Thyroid gland (tissue), 4 donors: ENCODE results near the gene CLCF1. TPM values are rescaled to one million over a fixed set of nuclear protein-coding genes. Genes with fewer than 3 reads are reported as not detected.

Experiments
- DNase-seq, 2 donors: peaks; one replicate each; pipeline ENCODE4 v3.0.0-alpha.2; 2019
- H3K27ac ChIP-seq, 3 donors: fragments of 200-600 bp; sonication (generic); 1 replicate in 2 of 3; 2 replicates in 1 of 3; pipeline ENCODE4 v1.5.1; 2016 to 2019; ENCODE audit warnings: mild to moderate bottlenecking in 1 of 3, moderate library complexity in 1 of 3
- H3K27me3 ChIP-seq: fragments of 200-600 bp; sonication (generic); one replicate; pipeline ENCODE4 v1.5.1; 2019
- H3K36me3 ChIP-seq, 2 donors: fragments of 200-600 bp; sonication (generic); one replicate each; pipeline ENCODE4 v1.5.1; 2016 to 2019
- H3K4me1 ChIP-seq, 2 donors: fragments of 200-600 bp; sonication (generic); one replicate each; pipeline ENCODE4 v1.5.1; 2017 to 2019
- H3K4me3 ChIP-seq, 3 donors: fragments of 200-600 bp; sonication (generic); replicated peaks in 1 of 3; 1 replicate in 2 of 3; 2 replicates in 1 of 3; pipeline ENCODE4 v1.5.1; 2016; ENCODE audit warnings: mild to moderate bottlenecking in 1 of 3
- H3K9me3 ChIP-seq: fragments of 200-600 bp; sonication (generic); one replicate; pipeline ENCODE4 v1.5.1; 2017
- POLR2A ChIP-seq, 2 donors: fragments of 450-650 bp; IDR thresholded peaks; one replicate each; pipeline ENCODE4 v1.6.1; 2017; ENCODE audit warnings: antibody characterized with exemption in 2 of 2, mild to moderate bottlenecking in 2 of 2, moderate library complexity in 1 of 2
- WGBS, 2 donors: methylation state at CpG; one replicate each; pipeline ENCODE4 v1.1.5; 2017; 5-methylcytosine and 5-hydroxymethylcytosine counted together
- intact Hi-C: fragments of 100-400 bp; cut with DNase I; formaldehyde crosslinking; loops from one replicate; pipeline ENCODE4 v1.15.1; 2023
- total RNA-seq, 4 donors: library from RNA; depleted of rRNA; stranded (reverse); fragments of >200 nt; gene quantifications; one replicate each; pipeline ENCODE4 v1.2.3, GENCODE V29; 2016
- TF ChIP-seq, protein P1 (sequence below), 6 experiments: fragments of 200-600 bp in 3 of 6; fragments of 450-650 bp in 3 of 6; sonication (generic) in 3 of 6; IDR thresholded peaks; one replicate each; pipeline ENCODE4 v1.5.1; 2016 to 2019; ENCODE audit warnings: antibody characterized with exemption in 6 of 6, mild to moderate bottlenecking in 2 of 6, inconsistent platforms in 1 of 6, moderate library complexity in 1 of 6

CLCF1 gene
- total RNA-seq, 4 donors from 2014 or later: 4.3 to 9.4 (median 6.9) TPM

DNA sequence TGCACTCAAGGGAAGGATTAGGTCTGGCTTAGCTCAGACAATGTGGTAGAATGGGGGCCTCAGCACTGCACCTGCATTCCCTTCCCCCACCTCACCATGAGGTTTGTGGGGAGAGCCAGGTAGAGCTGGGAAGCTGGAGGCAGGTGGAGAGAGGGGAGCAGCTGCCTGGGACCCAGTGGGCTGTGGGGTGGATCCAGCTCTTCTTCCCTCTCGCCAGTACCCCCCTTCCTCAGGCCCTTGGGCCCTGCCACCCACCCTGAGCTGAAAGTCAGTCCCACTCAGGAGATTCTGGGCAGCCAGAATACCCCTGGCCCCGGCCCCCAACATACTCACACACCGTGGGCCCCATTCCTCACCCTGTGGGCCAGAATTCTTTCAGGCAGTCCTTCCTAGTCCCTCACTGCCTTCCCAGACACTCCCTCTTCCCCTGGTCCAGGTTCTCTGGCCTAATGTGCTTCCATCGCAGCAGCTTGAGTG is 17.0 kb downstream of the CLCF1 start:
- no peak for DNase-seq
- TF ChIP-seq, protein P1, sequence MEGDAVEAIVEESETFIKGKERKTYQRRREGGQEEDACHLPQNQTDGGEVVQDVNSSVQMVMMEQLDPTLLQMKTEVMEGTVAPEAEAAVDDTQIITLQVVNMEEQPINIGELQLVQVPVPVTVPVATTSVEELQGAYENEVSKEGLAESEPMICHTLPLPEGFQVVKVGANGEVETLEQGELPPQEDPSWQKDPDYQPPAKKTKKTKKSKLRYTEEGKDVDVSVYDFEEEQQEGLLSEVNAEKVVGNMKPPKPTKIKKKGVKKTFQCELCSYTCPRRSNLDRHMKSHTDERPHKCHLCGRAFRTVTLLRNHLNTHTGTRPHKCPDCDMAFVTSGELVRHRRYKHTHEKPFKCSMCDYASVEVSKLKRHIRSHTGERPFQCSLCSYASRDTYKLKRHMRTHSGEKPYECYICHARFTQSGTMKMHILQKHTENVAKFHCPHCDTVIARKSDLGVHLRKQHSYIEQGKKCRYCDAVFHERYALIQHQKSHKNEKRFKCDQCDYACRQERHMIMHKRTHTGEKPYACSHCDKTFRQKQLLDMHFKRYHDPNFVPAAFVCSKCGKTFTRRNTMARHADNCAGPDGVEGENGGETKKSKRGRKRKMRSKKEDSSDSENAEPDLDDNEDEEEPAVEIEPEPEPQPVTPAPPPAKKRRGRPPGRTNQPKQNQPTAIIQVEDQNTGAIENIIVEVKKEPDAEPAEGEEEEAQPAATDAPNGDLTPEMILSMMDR (IDR thresholded peaks at IDR 0.05): no peak
- no peak for TF ChIP-seq POLR2A (IDR thresholded peaks at IDR 0.05)
- peaks cover 31 to 70% of the 10 kb centered on the region in 2 donors for H3K4me1 ChIP-seq
- no peaks in the 10 kb centered on the region for H3K27me3 ChIP-seq
- intact Hi-C loops: loop anchor here (2.0 to 10.0 kb wide), 2 partner anchors 26 to 148 kb away; partner anchors contain the start of genes CDK2AP2 and PITPNM1
- no peaks in the 10 kb centered on the region for H3K9me3 ChIP-seq
- 46 to 47% methylated on average over 4 of the region's 4 CpGs for WGBS, 2 donors
- H3K36me3 ChIP-seq: no peaks in the 10 kb centered on the region
- no peak overlapping the region for H3K4me3 ChIP-seq
- H3K27ac ChIP-seq: peak overlapping the region in 2 of 3 donors; percentile 96 to 99

DNA sequence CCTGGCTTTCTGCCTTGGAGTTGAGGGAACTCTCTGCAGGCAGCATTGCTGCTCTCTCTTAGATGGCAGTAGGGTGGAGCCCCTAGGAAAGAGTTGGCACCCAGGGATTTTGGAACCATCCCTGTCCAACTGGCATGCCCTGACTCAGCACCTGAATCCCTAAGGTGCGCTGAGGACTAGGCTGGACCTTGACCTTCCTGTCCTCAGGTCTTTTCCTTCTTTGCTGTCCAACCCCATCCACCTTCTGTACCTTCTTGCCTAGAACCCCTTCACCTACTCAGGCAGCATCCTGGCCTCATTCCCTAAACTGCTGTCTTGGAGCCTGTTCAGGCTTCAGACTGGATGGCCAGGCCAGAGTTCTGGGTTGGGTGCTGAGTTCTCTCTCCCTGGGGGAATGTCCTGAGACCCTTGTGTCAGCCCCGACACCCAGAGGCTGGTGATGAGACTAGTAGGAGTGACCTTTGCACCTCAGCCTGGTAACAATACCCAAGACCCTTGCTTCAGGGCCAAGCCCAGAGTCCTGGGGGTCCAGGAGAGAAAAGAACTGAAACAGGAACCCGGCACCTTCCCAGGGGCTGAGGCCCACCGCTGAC is 17.5 kb downstream of the CLCF1 start:
- intact Hi-C loops: loop anchor here (2.0 to 10.0 kb wide), 2 partner anchors 27 to 149 kb away; partner anchors contain the start of genes CDK2AP2 and PITPNM1

DNA sequence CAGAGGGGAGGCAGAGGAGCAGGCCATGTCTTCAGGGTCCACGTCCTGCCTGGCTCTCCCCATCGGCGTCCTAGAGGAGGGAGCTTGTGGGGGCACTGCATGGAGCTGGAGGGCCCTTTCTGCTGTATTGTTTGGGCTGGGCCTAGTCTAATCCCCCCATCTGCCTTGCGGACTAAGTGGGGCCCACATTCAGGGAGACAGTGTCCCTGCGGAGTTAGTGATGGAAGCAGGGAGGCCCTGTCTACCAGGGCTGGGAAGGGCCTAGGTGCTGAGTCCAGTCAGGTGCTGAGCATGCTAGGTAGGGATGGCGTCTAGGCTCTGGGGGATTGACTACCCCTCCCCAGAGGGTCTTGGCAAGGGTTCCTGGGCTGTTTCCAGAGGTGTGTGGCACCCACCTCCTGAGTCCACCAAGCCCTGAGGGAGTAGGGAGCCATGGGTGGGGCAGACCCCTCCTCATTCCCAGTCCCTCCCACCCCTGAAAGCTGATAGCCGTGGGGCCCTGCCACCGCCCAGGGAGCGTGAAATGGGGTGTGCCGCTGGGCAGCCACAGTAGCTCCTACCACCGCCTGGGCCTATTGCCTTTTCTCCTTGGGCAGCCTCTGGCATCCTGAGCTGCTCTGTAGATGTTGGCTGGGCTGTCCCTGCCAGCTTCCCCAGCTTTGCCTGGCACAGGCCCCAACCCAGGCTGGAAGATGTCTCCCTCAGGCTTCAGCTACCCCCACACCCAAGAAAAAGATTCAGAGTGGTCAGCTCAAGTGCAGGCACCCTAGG is 18.2 kb downstream of the CLCF1 start:
- WGBS, 2 donors: 86 to 93% methylated on average over 6 to 7 of the region's 11 CpGs
- H3K4me1 ChIP-seq: peaks cover 29 to 73% of the 10 kb centered on the region in 2 donors
- no peak for DNase-seq
- intact Hi-C loops: loop anchor here (10.0 kb wide), 1 partner anchor 150 kb away; the partner anchor contains the start of genes CDK2AP2 and PITPNM1
- no peaks in the 10 kb centered on the region for H3K9me3 ChIP-seq
- peak overlapping the region; percentile 2 to 99 (median 96) for H3K27ac ChIP-seq
- H3K4me3 ChIP-seq: no peak overlapping the region
- TF ChIP-seq POLR2A (IDR thresholded peaks at IDR 0.05): no peak
- no peaks in the 10 kb centered on the region for H3K27me3 ChIP-seq
- H3K36me3 ChIP-seq: no peaks in the 10 kb centered on the region

More for the DNA sequence above, 17.5 kb downstream of the CLCF1 start:
- no peaks in the 10 kb centered on the region for H3K36me3 ChIP-seq
- peaks cover 33 to 76% of the 10 kb centered on the region in 2 donors for H3K4me1 ChIP-seq
- WGBS, 2 donors: 66 to 83% methylated on average over 3 to 4 of the region's 4 CpGs
- H3K4me3 ChIP-seq: no peak overlapping the region
- H3K9me3 ChIP-seq: no peaks in the 10 kb centered on the region
- peak overlapping the region in 2 of 3 donors; percentile 96 to 99 for H3K27ac ChIP-seq
- no peak for TF ChIP-seq POLR2A (IDR thresholded peaks at IDR 0.05)
- TF ChIP-seq, protein P1 (IDR thresholded peaks at IDR 0.05): no peak
- H3K27me3 ChIP-seq: no peaks in the 10 kb centered on the region
- no peak for DNase-seq

DNA sequence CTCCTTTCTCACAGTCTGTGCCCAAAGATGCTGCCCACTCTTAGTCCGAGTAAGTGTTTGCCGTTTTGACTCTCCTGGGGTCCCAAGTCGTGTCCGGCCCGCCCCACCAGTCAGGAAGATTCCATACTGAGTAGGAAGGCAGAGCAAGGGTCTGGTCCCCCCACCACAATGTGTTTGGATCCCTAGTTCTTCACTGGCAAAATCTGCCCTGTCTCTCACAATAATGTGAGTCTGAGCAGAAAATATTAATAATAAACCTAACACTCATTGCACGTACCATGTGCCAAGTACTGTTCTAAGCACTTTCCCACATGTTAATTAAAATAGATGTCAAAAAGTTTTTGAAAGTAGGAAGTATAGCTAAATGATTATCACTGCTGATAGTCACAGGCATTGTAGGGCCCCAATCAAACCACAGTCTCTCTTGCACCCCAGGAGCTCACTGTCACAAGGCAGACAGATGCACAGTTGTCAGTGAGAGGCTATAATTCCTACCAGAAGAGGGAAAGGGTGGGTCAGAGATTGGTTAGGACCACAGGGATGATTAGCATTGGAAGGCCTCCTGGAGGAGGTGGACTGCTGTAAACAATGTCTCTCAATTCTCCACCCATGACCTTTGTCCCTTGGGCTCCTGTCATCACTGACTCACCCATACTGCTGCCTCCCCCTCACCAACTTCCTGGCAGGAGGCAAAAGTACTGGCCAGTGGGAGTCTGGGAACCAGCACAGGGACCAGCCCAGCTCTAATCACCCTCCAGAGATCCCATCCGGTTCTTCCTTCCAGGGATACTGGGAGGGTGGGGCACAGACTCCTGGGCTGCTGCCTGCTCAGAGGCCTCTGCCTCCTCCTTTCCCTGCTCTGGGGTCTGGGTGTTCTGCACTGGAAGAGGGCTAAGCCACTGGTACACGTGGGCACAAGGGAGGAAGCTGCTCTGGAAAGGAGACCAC is 19.0 kb downstream of the CLCF1 start:
- Histone ChIP-seq H3K27me3 (no peaks in the 10 kb centered on the region), H3K4me3 (peak overlapping the region in 1 of 3 donors; percentile 3), H3K4me1 (peaks cover 25 to 70% of the 10 kb centered on the region in 2 donors), H3K36me3 (no peaks in the 10 kb centered on the region), H3K9me3 (no peaks in the 10 kb centered on the region), H3K27ac (peak overlapping the region; percentile 81 to 99 (median 96))
- TF ChIP-seq POLR2A (IDR thresholded peaks at IDR 0.05): no peak
- TF ChIP-seq, protein P1 (IDR thresholded peaks at IDR 0.05): no peak
- intact Hi-C loops: loop anchor here (10.0 kb wide), 1 partner anchor 150 kb away; the partner anchor contains the start of genes CDK2AP2 and PITPNM1
- WGBS, 2 donors: 22 to 35% methylated on average over 7 of the region's 8 CpGs
- peak in 1 of 2 donors; percentile 26 for DNase-seq
